Stimulated activated memory B cell treated with anti-CD40 and anti-IgM and Interleukin-4, amounts not matched to agents 10 μg/mL and 1 μg/mL and 100 μg/mL, for 72 hours (primary cell): ENCODE results near the gene SETD7.
A peak's percentile ranks its signal among the peaks of the same experiment; 100 is the strongest.

Experiments
- ATAC-seq: fragments of 150-1000 bp; cut with Tn5 transposase; 2 replicates; pipeline ENCODE4 v1.10.0; 2021
- H3K27ac Mint-ChIP-seq: one replicate; pipeline ENCODE4 v1.8.0; 2022; ENCODE audit warnings: mild to moderate bottlenecking, mixed read lengths
- H3K27me3 Mint-ChIP-seq: one replicate; pipeline ENCODE4 v1.8.0; 2022; ENCODE audit warnings: mixed read lengths
- H3K36me3 Mint-ChIP-seq: one replicate; pipeline ENCODE4 v1.8.0; 2022; ENCODE audit warnings: mixed read lengths
- H3K4me1 Mint-ChIP-seq: one replicate; pipeline ENCODE4 v1.8.0; 2022; ENCODE audit warnings: mixed read lengths
- H3K4me3 Mint-ChIP-seq: one replicate; pipeline ENCODE4 v1.8.0; 2022; ENCODE audit warnings: mild to moderate bottlenecking, moderate library complexity, mixed read lengths
- H3K9me3 Mint-ChIP-seq: one replicate; pipeline ENCODE4 v1.8.0; 2022; ENCODE audit warnings: mixed read lengths

Gene SETD7

DNA sequence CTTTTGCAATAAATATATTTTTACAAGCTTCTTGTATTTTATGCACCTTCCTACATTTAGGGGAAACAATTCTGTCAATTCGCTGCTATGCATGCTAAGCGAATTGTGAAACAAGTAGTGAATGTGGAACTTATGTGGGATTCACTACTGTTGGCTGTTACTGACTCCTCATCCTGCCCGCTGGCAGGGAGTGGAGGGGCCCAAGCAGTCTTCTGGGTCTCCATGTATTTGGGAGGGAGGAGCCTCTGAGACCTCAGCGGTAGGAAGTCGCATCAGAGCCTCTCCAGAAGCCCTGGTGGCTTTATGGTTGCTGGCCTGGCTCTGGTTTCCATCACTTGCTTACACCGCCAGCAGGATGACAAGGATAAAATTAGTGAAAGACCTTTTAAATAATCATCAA is 3.7 kb upstream of the SETD7 start:
- Mint-ChIP-seq H3K9me3 (no peaks in the 10 kb centered on the region), H3K4me3 (no peak overlapping the region), H3K27me3 (no peaks in the 10 kb centered on the region), H3K4me1 (peaks cover 27% of the 10 kb centered on the region), H3K27ac (peak overlapping the region; percentile 76), H3K36me3 (no peaks in the 10 kb centered on the region)
- ATAC-seq: no peak

DNA sequence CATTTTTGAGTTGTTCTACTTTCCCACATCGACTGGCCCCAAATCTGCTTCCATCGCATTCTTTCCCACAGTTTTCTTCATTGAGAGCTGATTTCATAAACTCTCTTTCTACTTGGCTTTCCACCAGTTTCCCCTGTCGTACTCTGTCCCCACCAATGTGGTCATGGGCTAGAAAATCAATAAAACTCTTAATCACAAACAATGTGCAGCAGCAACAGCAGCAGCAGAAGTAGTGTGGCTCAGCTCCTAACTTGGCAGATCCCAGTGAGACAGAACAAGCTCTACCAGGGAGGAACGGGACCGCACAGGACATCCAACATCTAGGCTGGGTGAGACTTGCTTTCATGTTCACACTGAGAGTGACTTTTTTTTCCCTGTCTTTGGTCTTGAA is 3.1 kb upstream of the SETD7 start:
- H3K4me3 Mint-ChIP-seq: no peak overlapping the region
- H3K27ac Mint-ChIP-seq: no peak overlapping the region
- H3K4me1 Mint-ChIP-seq: peaks cover 33% of the 10 kb centered on the region
- H3K27me3 Mint-ChIP-seq: no peaks in the 10 kb centered on the region
- H3K36me3 Mint-ChIP-seq: no peaks in the 10 kb centered on the region
- ATAC-seq: no peak
- H3K9me3 Mint-ChIP-seq: no peaks in the 10 kb centered on the region

DNA sequence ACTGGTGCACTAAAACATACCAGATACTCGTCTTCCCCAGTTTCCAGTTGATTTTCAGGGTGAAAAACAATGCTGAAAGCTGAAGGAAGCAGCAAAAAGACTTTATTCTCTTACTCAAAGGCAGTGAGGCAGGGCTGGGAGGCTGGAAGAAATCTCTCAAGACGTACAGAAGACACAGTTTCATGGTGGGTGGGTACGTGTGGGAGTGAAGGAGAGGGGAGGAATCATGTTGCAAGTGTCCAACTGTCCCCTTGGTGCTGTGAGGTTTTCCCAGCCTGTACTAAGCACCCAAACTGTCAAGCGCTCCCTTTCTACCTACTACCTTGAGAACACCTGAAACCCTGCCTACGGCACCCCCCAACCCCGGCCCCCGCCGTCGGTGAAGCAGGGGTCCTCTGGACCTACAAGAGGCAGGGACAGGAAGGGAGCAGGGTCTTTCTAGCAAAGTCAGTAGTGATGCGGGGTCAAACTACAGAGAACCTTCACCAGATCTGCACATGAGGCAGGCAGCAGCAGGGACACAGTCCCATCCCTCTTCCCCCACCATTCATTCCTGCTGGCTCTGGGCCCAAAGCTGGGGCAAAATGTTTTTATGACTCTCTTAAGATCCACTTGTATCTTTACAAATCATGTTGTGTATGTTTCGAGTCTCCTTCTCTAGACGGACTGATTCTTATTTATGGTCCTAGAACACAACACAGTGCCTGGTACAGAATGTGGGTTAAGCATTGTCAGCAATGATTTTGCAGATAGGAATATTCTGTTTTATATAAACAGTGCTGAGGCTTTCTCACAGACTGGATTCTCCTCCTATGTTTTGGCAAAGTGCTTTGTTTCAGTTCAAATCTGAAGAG is 2.4 kb upstream of the SETD7 start:
- no peak for ATAC-seq

DNA sequence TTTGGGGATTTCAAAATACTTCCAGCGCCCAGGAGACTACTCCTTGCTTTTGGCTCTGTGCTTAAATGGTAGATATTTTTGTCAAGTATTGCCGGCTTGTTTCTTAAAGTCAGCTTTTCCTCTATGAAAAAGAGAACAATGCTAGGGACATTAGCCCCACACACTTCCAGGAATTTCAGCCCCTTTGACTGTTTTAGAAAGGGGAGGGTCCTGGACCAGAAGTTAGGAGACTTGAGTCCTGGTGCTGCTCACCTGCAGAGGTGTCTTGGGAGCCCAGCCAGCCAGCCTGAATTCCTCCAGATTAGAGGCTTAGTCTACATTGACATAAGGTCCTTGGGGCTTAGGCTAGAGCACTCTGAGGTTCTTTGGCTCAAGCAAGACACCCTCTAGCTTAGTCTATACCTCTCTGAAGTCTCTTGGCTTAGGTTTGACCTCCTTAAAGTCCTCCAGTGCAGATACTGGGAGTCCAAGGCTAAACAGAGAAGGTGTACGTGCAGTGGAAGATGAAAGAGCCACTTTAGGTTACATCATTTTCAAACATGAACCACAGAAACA is 1.6 kb upstream of the SETD7 start:
- Mint-ChIP-seq H3K4me3 (peak overlapping the region; percentile 90), H3K4me1 (peaks cover 41% of the 10 kb centered on the region), H3K36me3 (no peaks in the 10 kb centered on the region), H3K9me3 (no peaks in the 10 kb centered on the region), H3K27ac (peak overlapping the region; percentile 89), H3K27me3 (no peaks in the 10 kb centered on the region)
- no peak for ATAC-seq

More for the DNA sequence above, 2.4 kb upstream of the SETD7 start:
- no peak overlapping the region for H3K4me3 Mint-ChIP-seq
- H3K36me3 Mint-ChIP-seq: no peaks in the 10 kb centered on the region
- peaks cover 34% of the 10 kb centered on the region for H3K4me1 Mint-ChIP-seq
- no peaks in the 10 kb centered on the region for H3K9me3 Mint-ChIP-seq
- H3K27ac Mint-ChIP-seq: peak overlapping the region; percentile 89
- no peaks in the 10 kb centered on the region for H3K27me3 Mint-ChIP-seq

DNA sequence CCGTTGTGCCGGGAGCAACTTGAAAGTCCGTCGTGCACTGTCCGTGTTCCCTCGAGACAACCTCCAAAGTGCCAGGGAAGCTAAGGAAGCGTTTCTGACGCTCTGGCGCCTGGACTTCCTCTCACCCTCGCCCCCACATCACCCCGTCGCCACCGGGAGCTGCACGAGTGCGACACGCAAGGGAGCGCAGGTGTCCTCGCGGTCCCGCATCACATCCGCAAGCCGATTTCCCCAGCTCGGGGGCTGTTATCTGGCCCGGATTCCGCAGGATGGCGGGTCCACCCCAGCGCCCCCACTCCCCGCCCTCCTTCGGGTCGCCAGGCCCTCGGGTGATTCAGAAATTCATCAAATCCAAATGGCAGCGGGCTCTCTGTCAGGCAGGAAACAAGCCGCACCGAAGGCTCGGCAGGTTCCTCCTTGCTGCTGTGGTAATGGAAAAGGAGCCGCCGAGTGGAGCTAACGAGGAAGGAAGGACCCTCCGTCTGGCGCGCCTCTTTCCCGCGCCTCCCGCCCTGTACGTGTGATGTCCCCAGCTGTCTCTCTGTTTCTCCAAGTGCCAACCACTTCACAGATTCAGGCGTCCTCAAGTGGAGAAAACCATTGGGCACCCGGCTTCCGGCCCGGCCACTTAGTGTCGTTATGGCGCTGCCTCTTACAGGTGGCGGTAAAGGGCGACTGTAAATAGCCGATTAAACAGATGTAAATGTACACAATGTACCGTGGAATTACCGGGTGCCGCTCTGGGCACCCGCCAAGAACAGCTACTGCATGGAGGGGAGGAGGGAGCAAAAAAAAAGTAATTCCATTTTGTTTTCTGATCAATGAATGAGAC is 921 bp upstream of the SETD7 start:
- Mint-ChIP-seq H3K9me3 (no peaks in the 10 kb centered on the region), H3K4me1 (peaks cover 47% of the 10 kb centered on the region), H3K4me3 (peak overlapping the region; percentile 90), H3K27me3 (no peaks in the 10 kb centered on the region), H3K27ac (peak overlapping the region; percentile 89), H3K36me3 (no peaks in the 10 kb centered on the region)
- ATAC-seq: peak; percentile 52

DNA sequence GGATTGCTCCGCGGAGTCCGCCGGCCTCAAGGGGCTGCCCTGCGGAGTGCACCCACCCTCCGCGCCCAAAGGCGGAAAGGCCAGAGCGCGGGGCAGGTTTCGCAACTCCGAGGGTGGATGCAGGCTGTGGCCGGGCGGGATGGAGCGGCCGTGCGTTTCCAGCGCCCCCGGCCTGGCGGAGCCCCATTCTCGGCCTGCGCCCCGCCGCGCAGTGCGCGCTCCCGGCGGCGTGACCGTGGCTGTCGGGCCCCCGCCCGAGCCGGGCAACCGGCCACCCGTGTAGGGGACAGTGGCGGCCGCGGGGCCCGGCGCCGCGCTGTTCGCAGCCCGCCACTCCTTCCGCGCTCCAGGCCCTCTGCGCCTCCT is 331 bp downstream of the SETD7 start:
- Mint-ChIP-seq H3K36me3 (no peaks in the 10 kb centered on the region), H3K27me3 (no peaks in the 10 kb centered on the region), H3K4me1 (peaks cover 48% of the 10 kb centered on the region), H3K27ac (peak overlapping the region; percentile 89), H3K4me3 (peak overlapping the region; percentile 97), H3K9me3 (no peaks in the 10 kb centered on the region)
- ATAC-seq: peak; percentile 48

DNA sequence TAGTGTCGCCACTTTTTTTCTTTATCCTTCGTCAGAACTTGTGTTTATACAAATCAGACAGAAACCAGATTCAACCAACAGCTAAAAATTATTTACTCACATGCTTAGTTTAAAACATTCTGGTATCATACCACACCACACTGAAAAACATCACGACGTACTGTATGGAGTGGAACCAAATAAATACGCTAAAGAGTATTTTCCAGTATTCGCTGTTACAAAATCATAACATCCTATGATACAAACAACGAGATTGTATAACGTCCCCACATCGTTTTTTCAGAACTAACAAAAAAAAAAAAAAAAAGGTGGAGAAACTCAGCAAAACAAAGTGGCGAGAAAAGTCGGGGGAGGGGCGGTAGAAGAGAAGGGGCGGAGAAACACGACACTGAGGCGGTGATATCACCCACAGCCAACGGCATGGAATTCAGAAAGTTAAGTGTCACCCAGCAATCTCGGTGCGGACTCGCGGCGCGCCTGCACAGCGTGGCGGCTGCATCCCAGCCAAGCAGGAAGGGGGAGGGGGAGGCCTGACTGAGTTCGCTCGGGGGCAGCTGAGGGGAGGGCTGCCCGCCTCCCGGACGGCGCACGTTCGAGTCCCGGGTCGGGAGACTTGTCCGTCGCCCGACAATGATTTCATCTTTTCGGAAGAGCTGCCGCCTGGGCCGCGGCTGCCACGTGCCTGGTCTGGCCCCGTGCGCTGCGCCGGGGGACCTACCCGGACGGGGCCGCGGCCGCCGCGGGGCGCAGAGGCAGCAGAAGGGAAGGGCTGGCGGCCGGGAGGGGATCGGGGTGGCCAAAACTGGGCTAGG is 920 bp downstream of the SETD7 start:
- Mint-ChIP-seq H3K4me1 (peaks cover 47% of the 10 kb centered on the region), H3K9me3 (no peaks in the 10 kb centered on the region), H3K36me3 (no peaks in the 10 kb centered on the region), H3K27ac (peak overlapping the region; percentile 89), H3K4me3 (peak overlapping the region; percentile 97), H3K27me3 (no peaks in the 10 kb centered on the region)
- peak; percentile 78 for ATAC-seq

DNA sequence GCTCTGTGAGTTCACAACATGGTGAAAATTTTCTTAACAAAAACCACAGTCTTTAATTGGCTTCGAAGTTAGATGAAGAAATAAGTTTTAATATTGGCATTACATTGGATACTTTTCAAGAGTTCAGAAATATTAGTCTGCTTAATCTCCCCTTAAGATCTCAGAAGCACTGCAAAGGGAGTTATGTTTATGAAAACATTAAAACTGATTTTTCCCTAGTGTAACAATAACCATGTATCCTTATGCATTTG is 1.5 kb downstream of the SETD7 start:
- Mint-ChIP-seq H3K4me1 (peaks cover 46% of the 10 kb centered on the region), H3K36me3 (no peaks in the 10 kb centered on the region), H3K27ac (peak overlapping the region; percentile 89), H3K9me3 (no peaks in the 10 kb centered on the region), H3K27me3 (no peaks in the 10 kb centered on the region), H3K4me3 (peak overlapping the region; percentile 97)
- no peak for ATAC-seq

DNA sequence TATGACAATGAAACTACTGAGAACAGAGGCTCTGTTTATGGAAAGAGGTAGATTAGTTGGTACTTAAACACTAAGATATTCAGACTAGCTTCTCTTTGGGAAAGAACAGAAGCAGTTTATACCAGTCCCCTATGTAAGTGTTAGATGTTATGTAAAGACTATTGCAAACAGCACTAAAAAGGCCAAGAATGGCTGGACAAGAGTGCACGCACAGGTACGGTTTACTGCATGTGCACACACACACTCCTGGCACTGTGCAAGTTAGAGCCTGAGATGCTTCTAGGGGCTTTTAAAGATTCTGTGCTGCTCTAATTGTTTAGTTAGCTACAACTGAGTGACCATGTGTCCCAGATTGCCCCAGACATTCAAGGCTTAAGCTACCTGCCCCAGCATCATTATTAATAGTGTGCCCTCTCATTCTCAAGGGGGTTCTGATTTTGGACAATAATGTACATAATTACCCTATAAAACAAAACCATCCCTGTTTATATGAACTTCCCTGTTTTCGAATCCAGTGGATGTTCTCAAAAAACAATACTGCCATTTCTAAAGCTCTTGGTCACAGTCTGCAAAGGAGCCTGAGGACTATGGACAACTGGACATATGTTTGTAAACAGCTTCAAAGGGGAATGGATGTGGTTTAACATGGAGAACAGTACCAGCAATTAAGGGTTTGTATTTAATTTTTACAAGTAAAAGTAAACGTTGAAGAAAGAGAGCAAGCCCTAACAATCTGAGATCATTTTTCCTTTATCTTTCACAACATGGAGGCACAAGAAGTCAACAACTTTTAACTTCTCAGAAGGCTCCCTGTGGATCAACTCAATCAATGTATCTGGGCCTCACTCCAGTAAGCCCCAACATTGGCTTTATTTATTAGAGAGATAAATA is 2.0 kb downstream of the SETD7 start:
- Mint-ChIP-seq H3K9me3 (no peaks in the 10 kb centered on the region), H3K4me1 (peaks cover 51% of the 10 kb centered on the region), H3K27me3 (no peaks in the 10 kb centered on the region), H3K4me3 (peak overlapping the region; percentile 97), H3K36me3 (no peaks in the 10 kb centered on the region), H3K27ac (peak overlapping the region; percentile 89)
- no peak for ATAC-seq

DNA sequence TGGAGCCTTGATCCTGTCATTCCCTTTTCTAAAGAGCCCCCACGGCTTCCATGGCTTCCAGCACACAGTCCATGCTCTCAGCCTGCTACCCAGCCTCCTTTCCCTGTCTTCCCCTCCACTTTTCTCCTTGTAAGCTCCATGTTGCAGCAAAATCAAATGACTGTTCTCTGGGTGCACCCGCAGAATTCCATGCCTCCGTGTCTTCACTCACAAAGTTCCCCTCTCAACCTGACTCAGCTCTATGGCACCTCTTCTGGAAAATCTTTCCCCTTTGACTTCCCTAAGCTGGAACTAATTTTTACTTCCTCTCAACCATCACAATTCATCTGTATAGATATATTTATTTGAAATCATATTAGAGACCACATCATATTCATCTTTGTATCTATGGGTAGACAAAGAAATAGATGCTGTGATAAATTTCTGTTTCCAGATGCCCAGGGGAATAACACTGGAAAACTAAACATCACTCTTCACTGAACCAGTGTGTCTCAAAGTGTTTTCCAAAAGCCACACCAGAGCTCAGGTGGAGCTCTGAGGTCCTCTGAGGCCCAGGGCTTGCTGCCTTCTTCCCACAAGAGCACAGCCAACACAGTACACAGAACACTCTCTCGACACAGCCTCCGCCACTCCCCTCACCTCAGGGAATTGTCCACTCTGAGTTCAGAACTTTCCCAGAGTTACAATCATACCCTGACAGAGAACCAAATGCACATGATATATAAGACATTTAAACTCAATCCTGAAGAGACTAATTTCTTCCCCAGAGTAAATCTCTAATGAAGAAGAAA is 3.3 kb downstream of the SETD7 start:
- H3K4me3 Mint-ChIP-seq: no peak overlapping the region
- H3K9me3 Mint-ChIP-seq: no peaks in the 10 kb centered on the region
- H3K27me3 Mint-ChIP-seq: no peaks in the 10 kb centered on the region
- H3K27ac Mint-ChIP-seq: peak overlapping the region; percentile 48
- no peaks in the 10 kb centered on the region for H3K36me3 Mint-ChIP-seq
- ATAC-seq: no peak
- peaks cover 51% of the 10 kb centered on the region for H3K4me1 Mint-ChIP-seq

DNA sequence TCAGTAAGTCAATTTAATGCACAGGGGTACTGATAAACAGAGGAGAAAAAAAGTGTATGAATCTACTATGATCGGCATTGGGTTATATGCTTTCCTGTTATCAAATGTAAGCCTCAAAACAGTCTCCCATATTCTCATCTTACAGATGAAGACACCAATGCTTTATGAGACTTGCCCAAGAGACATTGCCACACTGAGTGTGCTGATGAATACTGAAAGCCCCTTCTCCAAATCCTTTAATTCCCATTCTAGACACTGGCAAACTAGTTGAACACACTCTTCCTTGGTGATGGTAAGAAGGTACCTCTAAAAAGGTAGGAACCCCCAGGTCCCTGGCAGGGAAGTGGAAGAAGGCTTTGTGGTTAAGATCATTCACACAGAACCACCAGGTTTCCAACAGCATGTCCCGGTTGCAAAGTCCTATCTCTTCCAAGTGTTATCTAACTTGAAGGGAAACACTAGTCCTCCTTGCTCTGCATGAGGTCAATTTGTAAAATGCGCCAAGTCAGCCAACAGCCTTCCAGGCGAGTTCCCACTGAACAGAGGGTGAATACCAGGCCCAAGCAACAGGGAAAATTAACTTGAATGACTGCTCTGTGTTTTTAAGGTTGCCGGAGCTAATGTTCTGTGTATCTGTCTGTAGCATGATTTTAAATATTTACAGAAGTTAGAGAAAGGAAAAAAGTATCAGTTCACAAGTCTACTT is 5.1 kb downstream of the SETD7 start:
- no peak overlapping the region for H3K27ac Mint-ChIP-seq
- H3K4me3 Mint-ChIP-seq: no peak overlapping the region
- peaks cover 43% of the 10 kb centered on the region for H3K4me1 Mint-ChIP-seq

DNA sequence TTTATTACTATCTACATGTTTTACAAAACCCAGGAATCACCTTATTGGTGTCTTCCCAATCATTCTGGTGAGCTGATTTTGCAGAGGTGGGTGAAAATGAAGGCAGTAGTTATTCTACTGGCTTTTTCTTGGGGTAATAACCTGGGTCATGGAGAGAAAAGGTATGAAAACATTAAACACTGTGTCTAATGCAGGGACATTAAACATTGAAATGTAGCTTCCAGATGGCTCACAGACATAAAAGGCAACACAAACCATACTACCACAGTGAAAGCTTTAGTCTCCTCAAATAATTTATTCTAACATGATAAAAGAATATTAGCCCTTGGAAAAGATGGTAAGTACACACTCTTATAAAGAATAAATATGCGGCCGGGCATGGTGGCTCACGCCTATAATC is 8.0 kb downstream of the SETD7 start:
- no peak overlapping the region for H3K4me3 Mint-ChIP-seq
- peaks cover 22% of the 10 kb centered on the region for H3K36me3 Mint-ChIP-seq
- H3K9me3 Mint-ChIP-seq: no peaks in the 10 kb centered on the region
- no peak overlapping the region for H3K27ac Mint-ChIP-seq
- no peak for ATAC-seq
- peaks cover 27% of the 10 kb centered on the region for H3K4me1 Mint-ChIP-seq
- no peaks in the 10 kb centered on the region for H3K27me3 Mint-ChIP-seq

More for the DNA sequence above, 5.1 kb downstream of the SETD7 start:
- Mint-ChIP-seq H3K27me3 (no peaks in the 10 kb centered on the region), H3K36me3 (peaks cover 13% of the 10 kb centered on the region), H3K9me3 (no peaks in the 10 kb centered on the region)
- no peak for ATAC-seq

DNA sequence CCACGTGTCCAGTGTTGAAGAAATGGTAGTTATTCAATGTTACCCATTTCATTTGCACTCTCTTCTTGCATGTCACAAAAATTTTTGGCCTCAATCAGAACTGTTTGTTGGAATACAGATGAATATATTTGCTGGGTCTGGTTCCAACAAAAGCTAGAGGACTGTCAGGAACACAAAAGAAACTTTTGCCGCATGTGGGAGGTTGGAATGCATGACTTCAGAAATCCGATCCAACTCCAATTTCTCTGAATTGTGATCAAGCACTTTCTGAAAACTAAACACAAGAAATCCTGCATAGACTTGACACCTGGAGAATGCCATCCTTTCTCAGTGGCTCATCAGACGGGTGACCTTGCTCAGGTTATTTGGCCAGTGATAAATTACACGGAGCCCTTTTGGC is 15.4 kb downstream of the SETD7 start:
- no peak overlapping the region for H3K27ac Mint-ChIP-seq
- ATAC-seq: no peak
- H3K4me3 Mint-ChIP-seq: no peak overlapping the region
- H3K27me3 Mint-ChIP-seq: no peaks in the 10 kb centered on the region
- no peaks in the 10 kb centered on the region for H3K4me1 Mint-ChIP-seq
- no peaks in the 10 kb centered on the region for H3K9me3 Mint-ChIP-seq
- peaks cover 29% of the 10 kb centered on the region for H3K36me3 Mint-ChIP-seq
